ENCODE results near the gene DNM1L. TPM values are rescaled to one million over a fixed set of nuclear protein-coding genes. Genes with fewer than 3 reads are reported as not detected.

DNM1L gene
- total RNA-seq, 1 donor from 2014 or later = 59.6 TPM

DNA sequence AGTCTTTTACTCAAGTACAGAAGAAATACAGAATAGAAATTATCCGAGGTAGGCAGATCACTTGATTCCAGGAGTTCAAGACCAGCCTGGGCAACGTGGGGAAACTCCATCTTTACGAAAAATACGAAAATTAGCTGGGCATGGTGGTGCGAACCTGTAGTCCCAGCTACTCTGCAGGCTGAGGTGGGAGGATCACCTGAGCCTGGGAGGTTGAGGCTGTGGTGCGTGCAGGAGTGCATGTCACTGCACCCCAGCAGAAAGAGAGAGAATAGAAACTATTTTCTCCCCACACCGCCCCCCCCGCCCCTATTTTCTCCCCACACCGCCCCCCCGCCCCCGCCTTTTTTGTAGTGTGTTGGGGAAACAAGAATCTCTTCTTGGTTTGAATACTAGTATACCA, 2.2 kb downstream of the DNM1L start:
- TF ChIP-seq, protein P1, sequence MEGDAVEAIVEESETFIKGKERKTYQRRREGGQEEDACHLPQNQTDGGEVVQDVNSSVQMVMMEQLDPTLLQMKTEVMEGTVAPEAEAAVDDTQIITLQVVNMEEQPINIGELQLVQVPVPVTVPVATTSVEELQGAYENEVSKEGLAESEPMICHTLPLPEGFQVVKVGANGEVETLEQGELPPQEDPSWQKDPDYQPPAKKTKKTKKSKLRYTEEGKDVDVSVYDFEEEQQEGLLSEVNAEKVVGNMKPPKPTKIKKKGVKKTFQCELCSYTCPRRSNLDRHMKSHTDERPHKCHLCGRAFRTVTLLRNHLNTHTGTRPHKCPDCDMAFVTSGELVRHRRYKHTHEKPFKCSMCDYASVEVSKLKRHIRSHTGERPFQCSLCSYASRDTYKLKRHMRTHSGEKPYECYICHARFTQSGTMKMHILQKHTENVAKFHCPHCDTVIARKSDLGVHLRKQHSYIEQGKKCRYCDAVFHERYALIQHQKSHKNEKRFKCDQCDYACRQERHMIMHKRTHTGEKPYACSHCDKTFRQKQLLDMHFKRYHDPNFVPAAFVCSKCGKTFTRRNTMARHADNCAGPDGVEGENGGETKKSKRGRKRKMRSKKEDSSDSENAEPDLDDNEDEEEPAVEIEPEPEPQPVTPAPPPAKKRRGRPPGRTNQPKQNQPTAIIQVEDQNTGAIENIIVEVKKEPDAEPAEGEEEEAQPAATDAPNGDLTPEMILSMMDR (IDR thresholded peaks at IDR 0.05; ENCODE audit: borderline replicate concordance) = no peak
- Histone ChIP-seq H3K27ac (replicated peaks) (peak overlapping the region; percentile 97), H3K9me3 (replicated peaks) (no peaks in the 10 kb centered on the region), H3K4me3 (no peak overlapping the region), H3K27me3 (ENCODE audit: low read depth) (no peaks in the 10 kb centered on the region), H3K4me1 (peaks cover 29% of the 10 kb centered on the region), H3K36me3 (no peaks in the 10 kb centered on the region)
- DNase-seq = no peak
- intact Hi-C loops (cut with micrococcal nuclease) = no loop called here

DNA sequence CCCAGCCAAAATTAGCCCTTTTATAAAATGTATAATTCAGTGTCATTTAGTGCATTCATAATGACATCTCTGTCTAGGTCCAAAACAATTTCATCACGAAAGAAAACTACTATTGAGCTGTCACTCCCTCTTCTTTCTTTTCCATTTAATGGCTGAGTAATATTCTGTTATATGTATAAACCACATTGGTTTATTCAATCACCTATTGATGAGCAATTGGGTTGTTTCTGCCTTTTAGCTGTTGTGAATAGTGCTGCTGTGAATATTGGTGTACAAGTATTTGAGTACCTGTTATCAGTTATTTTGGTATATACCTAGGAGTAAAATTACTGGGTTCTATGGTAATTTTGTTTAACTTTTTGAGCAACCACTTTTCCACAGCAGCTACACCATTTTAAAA, 7.2 kb downstream of the DNM1L start:
- TF ChIP-seq, protein P1 (IDR thresholded peaks at IDR 0.05; ENCODE audit: borderline replicate concordance) = no peak
- no peaks in the 10 kb centered on the region for H3K27me3 ChIP-seq (ENCODE audit: low read depth)
- no peak for DNase-seq
- H3K4me3 ChIP-seq = no peak overlapping the region
- no peak overlapping the region for H3K27ac ChIP-seq (replicated peaks)
- no peaks in the 10 kb centered on the region for H3K36me3 ChIP-seq
- no peaks in the 10 kb centered on the region for H3K9me3 ChIP-seq (replicated peaks)
- peaks cover 13% of the 10 kb centered on the region for H3K4me1 ChIP-seq
- intact Hi-C loops (cut with micrococcal nuclease) = no loop called here

DNA sequence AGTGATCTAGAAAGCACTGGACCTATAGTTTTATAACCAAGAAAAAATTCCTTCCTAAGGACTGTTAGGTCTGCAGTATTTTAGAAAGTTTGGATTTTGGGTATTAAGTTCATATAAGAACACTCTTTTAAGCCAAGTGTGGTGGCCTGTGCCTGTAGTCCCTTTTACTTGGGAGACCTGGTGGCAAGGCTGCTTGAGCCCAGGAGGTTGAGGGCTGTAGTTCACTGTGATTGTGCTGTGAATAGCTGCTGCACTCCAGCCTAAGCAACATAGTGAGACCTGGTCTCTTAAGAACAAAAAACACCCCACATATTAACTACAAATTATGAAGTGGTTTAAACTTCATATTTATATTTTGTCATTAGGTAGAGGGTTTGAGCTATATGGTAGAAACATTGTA, 9.7 kb downstream of the DNM1L start:
- Histone ChIP-seq H3K9me3 (replicated peaks) (no peaks in the 10 kb centered on the region), H3K4me3 (no peak overlapping the region), H3K27ac (replicated peaks) (no peak overlapping the region), H3K27me3 (ENCODE audit: low read depth) (no peaks in the 10 kb centered on the region), H3K4me1 (peaks cover 28% of the 10 kb centered on the region), H3K36me3 (no peaks in the 10 kb centered on the region)
- no peak for DNase-seq
- TF ChIP-seq, protein P1 (IDR thresholded peaks at IDR 0.05; ENCODE audit: borderline replicate concordance) = no peak
- intact Hi-C loops (cut with micrococcal nuclease) = no loop called here

DNA sequence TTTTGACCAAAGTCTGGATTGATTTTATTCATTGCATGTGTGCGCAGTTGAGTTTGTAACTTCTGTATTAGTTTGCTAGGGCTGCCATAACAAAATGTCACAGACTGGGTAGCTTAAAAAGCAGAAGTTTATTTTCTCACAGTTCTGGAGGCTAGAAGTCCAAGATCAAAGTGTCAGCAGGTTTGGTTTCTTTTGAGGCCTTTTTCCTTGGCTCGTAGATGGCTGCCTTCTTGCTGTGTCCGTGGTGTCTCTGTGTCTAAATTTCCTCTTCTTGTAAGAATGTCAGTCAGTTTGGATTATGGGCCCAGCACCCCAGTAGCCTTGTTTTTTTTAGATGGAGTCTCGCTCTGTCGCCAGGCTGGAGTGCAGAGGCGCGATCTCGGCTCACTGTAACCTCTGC, 11.8 kb downstream of the DNM1L start:
- H3K36me3 ChIP-seq = no peaks in the 10 kb centered on the region
- intact Hi-C loops (cut with micrococcal nuclease) = no loop called here
- no peak for DNase-seq
- peaks cover 31% of the 10 kb centered on the region for H3K4me1 ChIP-seq
- H3K9me3 ChIP-seq (replicated peaks) = peaks cover 8% of the 10 kb centered on the region
- TF ChIP-seq, protein P1 (IDR thresholded peaks at IDR 0.05; ENCODE audit: borderline replicate concordance) = no peak
- H3K27me3 ChIP-seq (ENCODE audit: low read depth) = no peaks in the 10 kb centered on the region
- H3K4me3 ChIP-seq = no peak overlapping the region
- no peak overlapping the region for H3K27ac ChIP-seq (replicated peaks)

DNA sequence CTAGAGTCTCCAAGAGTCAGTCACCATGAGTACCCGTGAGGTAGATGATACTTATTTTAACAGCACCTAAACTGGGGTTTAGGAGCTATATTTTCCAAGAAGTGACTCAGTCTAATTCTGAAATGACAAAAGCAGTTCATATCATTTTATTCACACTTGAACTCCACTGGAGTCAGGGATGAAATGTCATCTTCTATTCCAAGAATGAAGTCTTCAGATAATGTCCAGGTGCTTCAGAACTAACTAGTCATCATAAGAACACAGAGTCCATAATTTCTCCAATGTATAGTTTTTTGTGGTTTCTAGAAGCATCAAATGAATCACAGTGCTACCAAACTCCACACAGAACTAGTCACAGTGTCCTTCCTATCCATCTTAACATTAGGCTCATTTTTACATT, 13.3 kb downstream of the DNM1L start:
- Histone ChIP-seq H3K27ac (replicated peaks) (no peak overlapping the region), H3K4me1 (peaks cover 31% of the 10 kb centered on the region), H3K4me3 (no peak overlapping the region), H3K36me3 (no peaks in the 10 kb centered on the region), H3K27me3 (ENCODE audit: low read depth) (no peaks in the 10 kb centered on the region), H3K9me3 (replicated peaks) (peaks cover 8% of the 10 kb centered on the region)
- intact Hi-C loops (cut with micrococcal nuclease) = no loop called here
- TF ChIP-seq, protein P1 (IDR thresholded peaks at IDR 0.05; ENCODE audit: borderline replicate concordance) = no peak
- no peak for DNase-seq

DNA sequence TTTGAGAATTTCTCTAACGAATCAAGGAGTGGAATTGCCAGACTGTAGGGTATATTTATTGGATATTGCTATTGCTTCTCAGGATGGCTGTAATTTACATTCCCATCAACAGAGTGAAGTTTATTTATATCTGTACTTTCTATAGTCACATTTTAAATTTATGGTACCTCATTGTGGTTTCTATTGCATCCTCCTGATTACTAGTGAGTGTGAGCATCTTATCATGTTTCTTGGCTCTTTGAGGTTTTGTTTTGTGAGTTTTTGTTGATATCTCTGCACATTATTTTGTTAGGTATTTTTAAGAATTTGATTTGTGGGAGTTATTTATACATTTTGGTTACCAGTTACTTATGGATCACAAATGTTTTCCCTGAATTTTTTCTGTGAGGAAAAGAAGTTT, 13.9 kb downstream of the DNM1L start:
- H3K4me3 ChIP-seq = no peak overlapping the region
- DNase-seq = no peak
- no peaks in the 10 kb centered on the region for H3K27me3 ChIP-seq (ENCODE audit: low read depth)
- no peak overlapping the region for H3K27ac ChIP-seq (replicated peaks)
- peaks cover 8% of the 10 kb centered on the region for H3K9me3 ChIP-seq (replicated peaks)
- TF ChIP-seq, protein P1 (IDR thresholded peaks at IDR 0.05; ENCODE audit: borderline replicate concordance) = no peak
- peaks cover 31% of the 10 kb centered on the region for H3K4me1 ChIP-seq
- H3K36me3 ChIP-seq = no peaks in the 10 kb centered on the region
- intact Hi-C loops (cut with micrococcal nuclease) = no loop called here
